ENCODE data around the gene PTPRJ. TPM values are rescaled to one million over a fixed set of nuclear protein-coding genes. Genes with fewer than 3 reads are reported as not detected.

The PTPRJ gene
- total RNA-seq, 1 experiment from 2014 or later: 19.8 TPM

DNA sequence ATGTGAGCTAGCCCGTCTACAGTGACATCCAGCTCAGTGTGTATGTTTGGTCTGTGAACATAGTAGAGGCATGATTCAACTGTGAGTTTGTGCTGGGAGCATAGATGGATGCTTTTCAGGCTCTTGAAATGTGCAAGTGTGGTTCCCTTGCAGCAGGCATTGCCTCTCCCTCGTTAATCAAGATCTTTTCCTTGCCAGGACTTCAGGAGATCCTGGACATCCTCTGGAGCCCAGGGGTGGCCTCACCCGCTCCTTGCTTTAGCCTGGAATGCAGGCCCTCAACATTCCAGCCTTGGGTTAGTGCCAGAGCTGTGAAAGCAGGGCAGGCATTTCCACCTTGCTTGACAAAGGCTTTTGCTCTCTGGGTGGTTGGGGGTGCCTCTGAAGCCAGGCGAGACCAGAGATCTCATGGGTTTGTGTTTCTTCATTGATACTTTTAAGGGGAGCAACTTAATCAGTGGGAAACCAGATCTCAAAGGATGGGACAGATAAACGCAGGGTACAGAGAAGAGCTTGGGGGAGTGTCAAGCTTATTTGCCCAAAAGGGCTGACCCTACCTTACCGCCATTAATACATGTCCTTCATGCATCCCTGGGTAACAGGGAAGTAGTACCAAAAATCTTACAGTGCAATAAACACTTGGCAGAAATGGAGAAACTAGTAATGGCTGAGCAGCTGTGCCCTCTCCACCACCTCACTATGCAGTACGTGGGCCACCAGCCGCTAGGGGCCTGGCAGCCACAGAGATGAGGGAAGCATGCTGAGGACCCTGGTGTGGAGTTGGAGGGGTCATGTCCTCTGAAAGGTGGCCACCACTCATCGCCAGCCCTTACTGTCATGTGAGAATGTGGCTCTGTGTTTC, 72.1 kb downstream of the PTPRJ start:
- H3K9me3 ChIP-seq (replicated peaks): no peaks in the 10 kb centered on the region; the same call in 1 of the 2 replicates
- H3K27ac ChIP-seq: peak overlapping the region; percentile 57
- H3K4me3 ChIP-seq: no peak overlapping the region
- no peaks in the 10 kb centered on the region for H3K27me3 ChIP-seq (replicated peaks)
- DNase-seq (ENCODE audit: low read depth in 1 of 2, low spot score in 2 of 2): peak; percentile 82 to 90
- peaks cover 71% of the 10 kb centered on the region for H3K4me1 ChIP-seq (replicated peaks)
- no peaks in the 10 kb centered on the region; the same call in none of the 2 replicates for H3K36me3 ChIP-seq

- Histone ChIP-seq H3K4me3 (no peak overlapping the region), H3K27ac (no peak overlapping the region; the same call in 1 of the 2 replicates), H3K27me3 (replicated peaks) (no peaks in the 10 kb centered on the region), H3K4me1 (replicated peaks) (peaks cover 51% of the 10 kb centered on the region), H3K9me3 (replicated peaks) (no peaks in the 10 kb centered on the region; the same call in 1 of the 2 replicates), H3K36me3 (no peaks in the 10 kb centered on the region; the same call in none of the 2 replicates)
- DNase-seq (ENCODE audit: low read depth in 1 of 2, low spot score in 2 of 2): no peak
These were observed 74.6 kb downstream of the PTPRJ start for GRCh38 chr11:48054994-48055291.

- peak in 1 of 2 experiments; percentile 63 for DNase-seq (ENCODE audit: low read depth in 1 of 2, low spot score in 2 of 2)
- Histone ChIP-seq H3K4me1 (replicated peaks) (peaks cover 51% of the 10 kb centered on the region), H3K27me3 (replicated peaks) (no peaks in the 10 kb centered on the region), H3K36me3 (no peaks in the 10 kb centered on the region; the same call in none of the 2 replicates), H3K4me3 (no peak overlapping the region), H3K9me3 (replicated peaks) (no peaks in the 10 kb centered on the region; the same call in 1 of the 2 replicates), H3K27ac (peak overlapping the region; percentile 50)
These were observed 75.2 kb downstream of the PTPRJ start for GRCh38 chr11:48055292-48056132.

- Histone ChIP-seq H3K36me3 (no peaks in the 10 kb centered on the region; the same call in none of the 2 replicates), H3K4me3 (no peak overlapping the region), H3K9me3 (replicated peaks) (no peaks in the 10 kb centered on the region; the same call in 1 of the 2 replicates), H3K4me1 (replicated peaks) (peaks cover 55% of the 10 kb centered on the region), H3K27me3 (replicated peaks) (no peaks in the 10 kb centered on the region), H3K27ac (peak overlapping the region; percentile 50)
- DNase-seq (ENCODE audit: low read depth in 1 of 2, low spot score in 2 of 2): no peak
These were observed 76.2 kb downstream of the PTPRJ start for GRCh38 chr11:48056325-48057183.

DNA sequence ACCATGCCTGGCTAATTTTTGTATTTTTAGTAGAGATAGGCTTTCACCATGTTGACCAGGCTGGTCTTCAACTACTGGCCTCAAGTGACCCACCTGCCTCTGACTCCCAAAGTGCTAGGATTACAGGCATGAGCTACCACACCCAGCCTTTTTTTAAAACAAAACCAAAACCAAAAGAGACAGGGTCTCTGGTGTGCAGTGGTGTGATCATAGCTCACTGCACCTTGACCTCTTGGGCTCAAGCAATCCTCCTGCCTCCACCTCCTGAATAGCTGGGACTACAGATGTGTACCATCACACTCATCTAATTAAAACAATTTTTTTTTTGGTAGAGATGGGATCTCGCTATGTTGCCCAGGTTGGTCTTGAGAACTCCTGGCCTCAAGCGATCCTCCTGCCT, 77.7 kb downstream of the PTPRJ start:
- Histone ChIP-seq H3K4me1 (replicated peaks) (peaks cover 58% of the 10 kb centered on the region), H3K27me3 (replicated peaks) (no peaks in the 10 kb centered on the region), H3K36me3 (no peaks in the 10 kb centered on the region; the same call in 1 of the 2 replicates), H3K9me3 (replicated peaks) (no peaks in the 10 kb centered on the region), H3K27ac (no peak overlapping the region), H3K4me3 (no peak overlapping the region)
- no peak for DNase-seq (ENCODE audit: low read depth in 1 of 2, low spot score in 2 of 2)

- no peak for DNase-seq (ENCODE audit: low read depth in 1 of 2, low spot score in 2 of 2)
- Histone ChIP-seq H3K4me1 (replicated peaks) (peaks cover 61% of the 10 kb centered on the region), H3K9me3 (replicated peaks) (no peaks in the 10 kb centered on the region), H3K36me3 (no peaks in the 10 kb centered on the region; the same call in 1 of the 2 replicates), H3K4me3 (no peak overlapping the region), H3K27ac (no peak overlapping the region), H3K27me3 (replicated peaks) (no peaks in the 10 kb centered on the region)
These were observed 78.4 kb downstream of the PTPRJ start for GRCh38 chr11:48058788-48059187.

GRCh38 chr11:48062649-48063048, 82.3 kb downstream of the PTPRJ start:
- Histone ChIP-seq H3K9me3 (replicated peaks) (no peaks in the 10 kb centered on the region), H3K36me3 (no peaks in the 10 kb centered on the region), H3K27me3 (replicated peaks) (no peaks in the 10 kb centered on the region), H3K4me1 (replicated peaks) (peaks cover 64% of the 10 kb centered on the region), H3K4me3 (no peak overlapping the region), H3K27ac (peak overlapping the region; percentile 92)
- no peak for DNase-seq (ENCODE audit: low read depth in 1 of 2, low spot score in 2 of 2)

DNA sequence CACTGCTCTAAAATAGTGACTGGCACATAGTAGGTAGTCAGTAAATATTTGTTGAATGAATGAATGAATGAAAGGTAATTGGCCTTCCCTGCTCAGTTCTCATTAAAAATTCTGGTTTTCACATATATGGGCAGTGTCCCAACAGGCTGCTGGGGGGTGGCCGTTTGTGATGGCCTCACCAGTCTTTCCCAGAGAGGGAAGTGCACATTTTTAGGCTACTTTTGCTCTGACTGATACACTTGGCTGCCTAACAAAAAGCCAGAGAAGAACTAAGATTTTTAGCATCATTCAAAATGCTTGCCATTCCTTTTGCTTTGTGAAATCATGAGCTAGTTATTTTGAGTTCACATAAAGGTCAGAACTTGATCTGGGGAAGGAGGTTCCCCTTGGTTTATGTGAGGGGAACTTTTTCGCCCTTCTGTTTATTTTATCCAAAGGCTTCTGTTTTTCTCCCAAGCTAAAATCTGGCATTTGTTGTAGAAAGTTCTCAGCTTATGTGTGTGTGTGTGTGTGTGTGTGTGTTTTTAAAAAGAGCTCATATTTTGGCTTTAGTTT, 83.1 kb downstream of the PTPRJ start:
- Histone ChIP-seq H3K27ac (peak overlapping the region; percentile 92), H3K36me3 (no peaks in the 10 kb centered on the region), H3K27me3 (replicated peaks) (no peaks in the 10 kb centered on the region), H3K9me3 (replicated peaks) (no peaks in the 10 kb centered on the region), H3K4me3 (no peak overlapping the region), H3K4me1 (replicated peaks) (peaks cover 70% of the 10 kb centered on the region)
- peak; percentile 80 to 97 for DNase-seq (ENCODE audit: low read depth in 1 of 2, low spot score in 2 of 2)

DNA sequence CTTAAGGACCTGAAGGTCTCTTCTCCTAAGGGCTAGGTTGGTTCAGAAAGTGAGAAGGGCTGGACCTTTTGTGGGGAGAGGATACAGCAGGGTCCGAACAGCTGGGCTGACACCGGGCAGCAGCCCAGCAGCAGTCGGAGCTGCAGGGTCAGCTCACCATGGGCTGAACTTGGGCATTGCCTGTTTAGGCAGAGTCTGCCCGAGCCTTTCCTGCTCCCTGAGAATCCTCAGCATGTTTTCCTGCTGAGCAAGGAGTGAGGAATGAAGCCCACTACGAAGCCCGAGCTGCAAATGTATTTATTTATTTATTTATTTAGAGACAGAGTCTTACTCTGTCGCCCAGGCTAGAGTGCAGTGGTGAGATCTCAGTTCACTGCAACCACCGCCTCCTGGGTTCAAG, 83.9 kb downstream of the PTPRJ start:
- Histone ChIP-seq H3K27me3 (replicated peaks) (no peaks in the 10 kb centered on the region), H3K4me3 (no peak overlapping the region), H3K27ac (peak overlapping the region; percentile 92), H3K4me1 (replicated peaks) (peaks cover 70% of the 10 kb centered on the region), H3K9me3 (replicated peaks) (no peaks in the 10 kb centered on the region), H3K36me3 (no peaks in the 10 kb centered on the region)
- peak; percentile 81 to 86 for DNase-seq (ENCODE audit: low read depth in 1 of 2, low spot score in 2 of 2)

- DNase-seq (ENCODE audit: low read depth in 1 of 2, low spot score in 2 of 2): peak in 1 of 2 experiments; percentile 63
- Histone ChIP-seq H3K4me3 (no peak overlapping the region), H3K9me3 (replicated peaks) (no peaks in the 10 kb centered on the region), H3K4me1 (replicated peaks) (peaks cover 55% of the 10 kb centered on the region), H3K27ac (peak overlapping the region; percentile 53), H3K27me3 (replicated peaks) (no peaks in the 10 kb centered on the region), H3K36me3 (0 out of 2 replicates have a peak, but pooled peaks cover 5% of the 10 kb centered on the region)
These were observed 86.8 kb downstream of the PTPRJ start for GRCh38 chr11:48066881-48067800.

GRCh38 chr11:48073031-48073861, 92.9 kb downstream of the PTPRJ start:
- no peaks in the 10 kb centered on the region for H3K9me3 ChIP-seq (replicated peaks)
- H3K27ac ChIP-seq: no peak overlapping the region
- H3K36me3 ChIP-seq: 0 out of 2 replicates have a peak, but pooled peaks cover 5% of the 10 kb centered on the region
- DNase-seq (ENCODE audit: low read depth in 1 of 2, low spot score in 2 of 2): no peak
- H3K4me1 ChIP-seq (replicated peaks): peaks cover 16% of the 10 kb centered on the region
- H3K4me3 ChIP-seq: no peak overlapping the region
- H3K27me3 ChIP-seq (replicated peaks): no peaks in the 10 kb centered on the region

All from SJSA1 (cell line).